CD4-positive, CD25-positive, alpha-beta regulatory T cell (primary cell): ENCODE results near the gene RPH3AL. TPM values are rescaled to one million over a fixed set of nuclear protein-coding genes. Genes with fewer than 3 reads are reported as not detected.

Experiments
- ATAC-seq, 2 donors: fragments of 150-1000 bp; cut with Tn5 transposase; one replicate each; pipeline ENCODE4 v1.10.0; 2021; ENCODE audit warnings: low read depth in 2 of 2, moderate number of reproducible peaks in 2 of 2, moderate library complexity in 1 of 2
- DNase-seq, 3 donors: peaks; one replicate each; pipeline versions ENCODE4 v3.0.0 to v3.0.0-alpha.2; 2012 to 2022; ENCODE audit warnings: mixed read lengths in 1 of 3
- H3K27ac ChIP-seq: one replicate; pipeline ENCODE4 v1.7.0; 2013; ENCODE audit warnings: mild to moderate bottlenecking, low read length; ENCODE audit not compliant: insufficient read depth, poor library complexity, severe bottlenecking
- H3K27me3 ChIP-seq: one replicate; pipeline ENCODE4 v1.7.0; 2013; ENCODE audit warnings: low read length; ENCODE audit not compliant: control insufficient read depth, insufficient read depth
- H3K36me3 ChIP-seq: one replicate; pipeline ENCODE4 v1.7.0; 2013; ENCODE audit warnings: mild to moderate bottlenecking, low read length, moderate library complexity; ENCODE audit not compliant: control insufficient read depth, insufficient read depth
- H3K4me1 ChIP-seq: 2 replicates; pipeline ENCODE4 v1.7.0; 2013; ENCODE audit warnings: mild to moderate bottlenecking, low read length; ENCODE audit not compliant: insufficient read depth, control insufficient read depth, poor library complexity, severe bottlenecking
- H3K4me3 ChIP-seq: one replicate; pipeline ENCODE4 v1.7.0; 2013; ENCODE audit warnings: low read depth, mild to moderate bottlenecking, low read length, moderate library complexity
- H3K9me3 ChIP-seq, 2 experiments: 1 replicate in 1 of 2; 2 replicates in 1 of 2; pipeline ENCODE4 v1.7.0; 2013; ENCODE audit warnings: low read length in 2 of 2, mild to moderate bottlenecking in 1 of 2, moderate library complexity in 1 of 2; ENCODE audit not compliant: control insufficient read depth in 2 of 2
- H3K27ac Mint-ChIP-seq, 3 donors: one replicate each; pipeline ENCODE4 v1.8.0; 2020 to 2022; ENCODE audit warnings: mild to moderate bottlenecking in 3 of 3, mixed read lengths in 3 of 3, moderate library complexity in 2 of 3
- H3K27me3 Mint-ChIP-seq: one replicate; pipeline ENCODE4 v1.8.0; 2022; ENCODE audit warnings: mild to moderate bottlenecking, mixed read lengths
- H3K36me3 Mint-ChIP-seq: one replicate; pipeline ENCODE4 v1.8.0; 2020; ENCODE audit warnings: mixed read lengths
- H3K4me1 Mint-ChIP-seq, 4 donors: one replicate each; pipeline ENCODE4 v1.8.0; 2020 to 2022; ENCODE audit warnings: mixed read lengths in 4 of 4, mild to moderate bottlenecking in 1 of 4
- H3K4me3 Mint-ChIP-seq, 4 donors: one replicate each; pipeline ENCODE4 v1.8.0; 2020 to 2022; ENCODE audit warnings: mild to moderate bottlenecking in 4 of 4, mixed read lengths in 4 of 4, moderate library complexity in 3 of 4
- H3K9me3 Mint-ChIP-seq, 7 donors: one replicate each; pipeline ENCODE4 v1.8.0; 2020 to 2022; ENCODE audit warnings: mixed read lengths in 7 of 7, mild to moderate bottlenecking in 3 of 7, moderate library complexity in 2 of 7
- polyA plus RNA-seq, 4 donors: library from polyadenylated mRNA; unstranded; fragments of 300-500 nt; fragmentation: Illumina TruSeq; gene quantifications; one replicate each; pipeline ENCODE4 v1.2.3, GENCODE V29; 2021
- total RNA-seq: library from RNA; stranded (reverse); gene quantifications from one replicate; pipeline ENCODE4 v1.2.3, GENCODE V29; 2022

RPH3AL gene
- total and polyA plus RNA-seq, 5 donors from 2014 or later: 0.65 to 5.6 (median 3.0) TPM

DNA sequence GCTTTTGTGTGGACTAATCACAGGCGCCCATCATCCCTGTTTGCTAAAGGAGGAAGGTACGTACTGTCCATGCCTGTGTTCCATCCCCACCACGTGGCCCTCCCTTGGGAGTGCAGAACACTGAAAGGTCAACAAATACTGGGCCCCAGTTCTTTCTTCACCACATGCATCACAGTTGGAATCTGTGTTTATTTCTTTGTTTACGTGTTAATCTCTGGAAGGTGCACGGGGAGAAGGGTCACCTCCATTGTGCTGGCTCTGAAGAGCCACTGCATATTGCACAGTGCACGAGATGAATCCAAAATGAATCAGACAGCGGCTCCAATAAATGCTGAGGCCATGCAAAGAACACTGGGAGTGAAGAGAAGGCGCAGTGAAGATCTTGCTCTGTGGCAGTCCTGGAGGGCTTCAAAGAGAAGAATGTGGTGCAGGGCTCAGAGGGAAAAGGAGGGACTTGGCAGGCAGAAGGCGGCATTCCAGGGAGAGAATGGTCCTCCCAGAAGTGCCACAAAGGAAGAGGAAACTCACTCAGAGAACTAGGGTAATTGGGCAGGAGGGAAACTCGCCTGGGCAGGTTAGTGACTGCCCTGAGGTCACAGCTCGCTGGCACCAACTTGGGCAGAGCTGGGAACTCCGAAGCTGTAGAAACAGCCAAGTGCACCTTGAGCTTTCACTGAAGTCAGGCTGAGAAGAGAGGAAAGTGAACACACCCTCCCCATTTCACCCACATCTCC, 3.7 kb downstream of the RPH3AL start:
- H3K4me1 Mint-ChIP-seq: peaks cover 0 to 4% (median 0%) of the 10 kb centered on the region in 4 donors
- peak overlapping the region in 1 of 3 donors; percentile 13 for H3K27ac Mint-ChIP-seq

GRCh38 chr17:348012-348411, 4.6 kb downstream of the RPH3AL start:
- no peaks in the 10 kb centered on the region for H3K4me1 ChIP-seq
- Mint-ChIP-seq H3K4me1 (peaks cover 0 to 4% (median 0%) of the 10 kb centered on the region in 4 donors), H3K9me3 (peaks cover 0 to 8% (median 0%) of the 10 kb centered on the region in 7 donors), H3K4me3 (no peak overlapping the region), H3K36me3 (peaks cover 8% of the 10 kb centered on the region), H3K27ac (peak overlapping the region in 1 of 3 donors; percentile 53), H3K27me3 (no peaks in the 10 kb centered on the region)
- no peaks in the 10 kb centered on the region for H3K36me3 ChIP-seq
- H3K4me3 ChIP-seq: no peak overlapping the region
- H3K27me3 ChIP-seq: no peaks in the 10 kb centered on the region
- ATAC-seq (no peak), DNase-seq (no peak)
- no peaks in the 10 kb centered on the region for H3K9me3 ChIP-seq
- H3K27ac ChIP-seq: no peak overlapping the region

More for the DNA sequence above, 3.7 kb downstream of the RPH3AL start:
- DNase-seq (no peak), ATAC-seq (no peak)
- Histone ChIP-seq H3K27me3 (no peaks in the 10 kb centered on the region), H3K9me3 (no peaks in the 10 kb centered on the region), H3K27ac (no peak overlapping the region), H3K36me3 (no peaks in the 10 kb centered on the region), H3K4me3 (no peak overlapping the region), H3K4me1 (no peaks in the 10 kb centered on the region)
- Mint-ChIP-seq H3K9me3 (peaks cover 0 to 8% (median 0%) of the 10 kb centered on the region in 7 donors), H3K36me3 (peaks cover 8% of the 10 kb centered on the region), H3K27me3 (no peaks in the 10 kb centered on the region), H3K4me3 (no peak overlapping the region)

GRCh38 chr17:347309-347899, 5.2 kb downstream of the RPH3AL start:
- no peaks in the 10 kb centered on the region for H3K9me3 ChIP-seq
- no peaks in the 10 kb centered on the region for H3K4me1 ChIP-seq
- peaks cover 8% of the 10 kb centered on the region for H3K36me3 Mint-ChIP-seq
- H3K27me3 ChIP-seq: no peaks in the 10 kb centered on the region
- no peaks in the 10 kb centered on the region for H3K36me3 ChIP-seq
- peaks cover 0 to 8% (median 0%) of the 10 kb centered on the region in 7 donors for H3K9me3 Mint-ChIP-seq
- H3K4me1 Mint-ChIP-seq: peaks cover 0 to 4% (median 0%) of the 10 kb centered on the region in 4 donors
- H3K4me3 ChIP-seq: no peak overlapping the region
- H3K4me3 Mint-ChIP-seq: no peak overlapping the region
- ATAC-seq (no peak), DNase-seq (no peak)
- no peak overlapping the region for H3K27ac Mint-ChIP-seq
- H3K27me3 Mint-ChIP-seq: no peaks in the 10 kb centered on the region
- no peak overlapping the region for H3K27ac ChIP-seq

- Mint-ChIP-seq H3K4me3 (no peak overlapping the region), H3K27ac (no peak overlapping the region), H3K4me1 (peaks cover 0 to 2% (median 0%) of the 10 kb centered on the region in 4 donors), H3K36me3 (peaks cover 8% of the 10 kb centered on the region), H3K9me3 (peaks cover 0 to 8% (median 0%) of the 10 kb centered on the region in 7 donors), H3K27me3 (no peaks in the 10 kb centered on the region)
- DNase-seq (no peak), ATAC-seq (no peak)
- H3K27me3 ChIP-seq: no peaks in the 10 kb centered on the region
- no peaks in the 10 kb centered on the region for H3K36me3 ChIP-seq
- no peak overlapping the region for H3K27ac ChIP-seq
- H3K4me1 ChIP-seq: no peaks in the 10 kb centered on the region
- H3K9me3 ChIP-seq: no peaks in the 10 kb centered on the region
- no peak overlapping the region for H3K4me3 ChIP-seq
Measured at GRCh38 chr17:345992-346785, 6.4 kb downstream of the RPH3AL start.

DNA sequence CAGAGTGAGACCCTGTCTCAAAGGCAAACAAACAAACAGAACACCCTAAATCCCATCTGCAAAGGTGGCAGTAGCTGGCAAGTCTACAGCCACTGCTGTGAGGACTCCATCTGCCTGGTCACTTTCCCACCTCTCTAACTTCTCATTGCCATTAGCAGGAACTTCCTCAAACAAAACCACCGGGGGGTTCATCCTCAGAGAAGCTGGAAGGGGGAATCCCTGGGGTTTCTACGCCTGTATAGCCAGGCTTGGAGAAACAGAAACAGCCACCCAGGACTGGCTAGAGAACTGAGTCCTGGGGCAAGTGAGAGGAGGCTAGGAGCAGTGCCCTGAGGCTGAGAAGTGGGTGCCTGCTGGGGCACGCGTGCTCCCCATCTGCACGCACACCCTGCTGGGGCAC, 7.3 kb downstream of the RPH3AL start:
- Mint-ChIP-seq H3K4me1 (peaks cover 0 to 2% (median 0%) of the 10 kb centered on the region in 4 donors), H3K27ac (no peak overlapping the region), H3K4me3 (no peak overlapping the region), H3K27me3 (no peaks in the 10 kb centered on the region), H3K36me3 (peaks cover 8% of the 10 kb centered on the region), H3K9me3 (peaks cover 0 to 8% (median 0%) of the 10 kb centered on the region in 7 donors)
- H3K27ac ChIP-seq: no peak overlapping the region
- no peaks in the 10 kb centered on the region for H3K9me3 ChIP-seq
- H3K27me3 ChIP-seq: no peaks in the 10 kb centered on the region
- no peaks in the 10 kb centered on the region for H3K4me1 ChIP-seq
- H3K4me3 ChIP-seq: no peak overlapping the region
- no peak for ATAC-seq
- no peaks in the 10 kb centered on the region for H3K36me3 ChIP-seq
- no peak for DNase-seq

GRCh38 chr17:343875-344752, 8.5 kb downstream of the RPH3AL start:
- no peaks in the 10 kb centered on the region for H3K27me3 ChIP-seq
- no peaks in the 10 kb centered on the region for H3K4me1 ChIP-seq
- no peak overlapping the region for H3K4me3 ChIP-seq
- Mint-ChIP-seq H3K4me1 (no peaks in the 10 kb centered on the region), H3K9me3 (peaks cover 0 to 8% (median 0%) of the 10 kb centered on the region in 7 donors), H3K27ac (no peak overlapping the region), H3K27me3 (no peaks in the 10 kb centered on the region), H3K4me3 (no peak overlapping the region), H3K36me3 (peaks cover 8% of the 10 kb centered on the region)
- no peaks in the 10 kb centered on the region for H3K9me3 ChIP-seq
- DNase-seq (no peak), ATAC-seq (no peak)
- H3K36me3 ChIP-seq: no peaks in the 10 kb centered on the region
- H3K27ac ChIP-seq: no peak overlapping the region

- H3K27ac Mint-ChIP-seq: no peak overlapping the region
Measured at GRCh38 chr17:343211-343610, 9.4 kb downstream of the RPH3AL start.

More at GRCh38 chr17:343211-343610, 9.4 kb downstream of the RPH3AL start:
- Mint-ChIP-seq H3K27me3 (no peaks in the 10 kb centered on the region), H3K4me1 (no peaks in the 10 kb centered on the region), H3K4me3 (no peak overlapping the region), H3K9me3 (peaks cover 0 to 8% (median 0%) of the 10 kb centered on the region in 7 donors), H3K36me3 (peaks cover 8% of the 10 kb centered on the region)
- ATAC-seq: no peak
- Histone ChIP-seq H3K27ac (no peak overlapping the region), H3K4me1 (no peaks in the 10 kb centered on the region), H3K36me3 (no peaks in the 10 kb centered on the region), H3K4me3 (no peak overlapping the region), H3K9me3 (no peaks in the 10 kb centered on the region), H3K27me3 (no peaks in the 10 kb centered on the region)
- DNase-seq: no peak
